HFFc6 (cell line): ENCODE data around the gene XPNPEP2. TPM values are rescaled to one million over a fixed set of nuclear protein-coding genes. Genes with fewer than 3 reads are reported as not detected.

Experiments used
- DNase-seq: peaks from one replicate; pipeline ENCODE4 v3.0.0-alpha.2; 2018
- H3K27ac Mint-ChIP-seq: 2 replicates; pipeline ENCODE4 v1.8.0; 2020; ENCODE audit warnings: mild to moderate bottlenecking, mixed read lengths
- H3K27me3 Mint-ChIP-seq: 2 replicates; pipeline ENCODE4 v1.8.0; 2021; ENCODE audit warnings: mild to moderate bottlenecking, moderate library complexity, mixed read lengths; ENCODE audit not compliant: insufficient read depth
- H3K36me3 Mint-ChIP-seq: 2 replicates; pipeline ENCODE4 v1.8.0; 2021; ENCODE audit warnings: low read depth, mixed read lengths
- H3K4me1 Mint-ChIP-seq: 2 replicates; pipeline ENCODE4 v1.8.0; 2020; ENCODE audit warnings: low read depth, mixed read lengths
- H3K4me3 Mint-ChIP-seq: 2 replicates; pipeline ENCODE4 v1.8.0; 2020; ENCODE audit warnings: mild to moderate bottlenecking, moderate library complexity, mixed read lengths
- H3K9me3 Mint-ChIP-seq: 2 replicates; pipeline ENCODE4 v1.8.0; 2020; ENCODE audit warnings: mild to moderate bottlenecking, mixed read lengths
- total RNA-seq, 6 experiments: library from RNA; stranded (reverse); fragmentation: NEBNext Ultra II Directional; extraction: Animal tissue kit (Norgen Biotek cat#: 25700); gene quantifications; 2 replicates in 1 of 6; 3 replicates in 5 of 6; pipeline ENCODE4 v1.2.3, GENCODE V29; 2021
- TF ChIP-seq, protein P1 (sequence below): fragments of 200-600 bp; sonication (generic); IDR thresholded peaks from 2 replicates; pipeline ENCODE4 v1.5.0; 2021; ENCODE audit warnings: antibody characterized with exemption, mild to moderate bottlenecking

XPNPEP2 gene
- total RNA-seq, 6 experiments from 2014 or later = not detected

DNA sequence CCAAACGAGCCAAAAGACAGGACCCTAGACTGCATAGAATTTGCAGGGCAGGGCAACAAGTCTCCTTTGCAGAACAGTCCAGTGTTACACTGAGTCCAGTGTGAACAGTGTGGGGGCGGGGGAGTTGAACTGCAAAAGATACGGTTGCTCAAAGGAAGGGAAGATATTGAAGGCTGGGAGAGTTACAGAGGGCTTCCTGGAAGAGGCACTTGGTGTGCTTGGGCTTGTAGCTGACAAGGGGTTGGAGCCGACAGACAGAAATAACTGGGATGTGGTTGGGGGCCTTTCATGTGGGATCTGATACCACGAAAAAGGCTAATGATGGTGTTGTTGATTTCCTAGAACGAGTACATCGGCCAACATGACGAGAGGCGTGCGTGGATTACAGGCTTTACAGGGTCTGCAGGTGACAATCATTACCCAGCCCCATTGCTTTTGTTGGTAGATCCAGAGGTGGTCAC is 6.1 kb downstream of the XPNPEP2 start:
- H3K36me3 Mint-ChIP-seq = no peaks in the 10 kb centered on the region
- TF ChIP-seq, protein P1, sequence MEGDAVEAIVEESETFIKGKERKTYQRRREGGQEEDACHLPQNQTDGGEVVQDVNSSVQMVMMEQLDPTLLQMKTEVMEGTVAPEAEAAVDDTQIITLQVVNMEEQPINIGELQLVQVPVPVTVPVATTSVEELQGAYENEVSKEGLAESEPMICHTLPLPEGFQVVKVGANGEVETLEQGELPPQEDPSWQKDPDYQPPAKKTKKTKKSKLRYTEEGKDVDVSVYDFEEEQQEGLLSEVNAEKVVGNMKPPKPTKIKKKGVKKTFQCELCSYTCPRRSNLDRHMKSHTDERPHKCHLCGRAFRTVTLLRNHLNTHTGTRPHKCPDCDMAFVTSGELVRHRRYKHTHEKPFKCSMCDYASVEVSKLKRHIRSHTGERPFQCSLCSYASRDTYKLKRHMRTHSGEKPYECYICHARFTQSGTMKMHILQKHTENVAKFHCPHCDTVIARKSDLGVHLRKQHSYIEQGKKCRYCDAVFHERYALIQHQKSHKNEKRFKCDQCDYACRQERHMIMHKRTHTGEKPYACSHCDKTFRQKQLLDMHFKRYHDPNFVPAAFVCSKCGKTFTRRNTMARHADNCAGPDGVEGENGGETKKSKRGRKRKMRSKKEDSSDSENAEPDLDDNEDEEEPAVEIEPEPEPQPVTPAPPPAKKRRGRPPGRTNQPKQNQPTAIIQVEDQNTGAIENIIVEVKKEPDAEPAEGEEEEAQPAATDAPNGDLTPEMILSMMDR = no peak
- H3K27ac Mint-ChIP-seq = no peak overlapping the region
- no peak for DNase-seq
- peaks cover 3% of the 10 kb centered on the region for H3K27me3 Mint-ChIP-seq
- peaks cover 11% of the 10 kb centered on the region for H3K4me1 Mint-ChIP-seq
- no peak overlapping the region for H3K4me3 Mint-ChIP-seq
- no peaks in the 10 kb centered on the region for H3K9me3 Mint-ChIP-seq

GRCh38 chrX:129746557-129747470 is 8.0 kb downstream of the XPNPEP2 start:
- H3K27ac Mint-ChIP-seq = no peak overlapping the region
- no peak for DNase-seq
- no peak overlapping the region for H3K4me3 Mint-ChIP-seq
- TF ChIP-seq, protein P1 = no peak
- H3K4me1 Mint-ChIP-seq = peaks cover 11% of the 10 kb centered on the region
- H3K9me3 Mint-ChIP-seq = no peaks in the 10 kb centered on the region
- no peaks in the 10 kb centered on the region for H3K36me3 Mint-ChIP-seq
- H3K27me3 Mint-ChIP-seq = peaks cover 3% of the 10 kb centered on the region

DNA sequence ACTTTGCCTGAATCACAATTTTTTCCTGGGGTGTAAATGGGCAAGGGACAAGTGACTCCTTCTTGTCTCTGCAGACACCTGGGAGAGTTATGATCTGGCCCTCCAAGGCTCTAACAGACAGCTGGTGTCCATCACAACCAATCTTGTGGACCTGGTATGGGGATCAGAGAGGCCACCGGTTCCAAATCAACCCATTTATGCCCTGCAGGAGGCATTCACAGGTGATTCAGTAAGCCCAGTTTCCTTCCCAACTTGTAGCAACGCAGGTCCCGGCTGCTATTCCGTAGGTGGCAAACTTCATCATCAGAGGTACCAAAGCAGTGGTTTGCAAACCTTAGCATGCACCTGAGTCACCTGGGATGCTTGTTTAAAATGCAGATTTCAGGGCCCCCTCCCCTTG is 8.8 kb downstream of the XPNPEP2 start:
- Mint-ChIP-seq H3K27me3 (peaks cover 2% of the 10 kb centered on the region; the same call in 1 of the 2 replicates), H3K36me3 (no peaks in the 10 kb centered on the region), H3K9me3 (no peaks in the 10 kb centered on the region), H3K4me3 (no peak overlapping the region), H3K27ac (no peak overlapping the region), H3K4me1 (peaks cover 11% of the 10 kb centered on the region)
- TF ChIP-seq, protein P1 = no peak
- no peak for DNase-seq

GRCh38 chrX:129748305-129748704 is 9.5 kb downstream of the XPNPEP2 start:
- TF ChIP-seq, protein P1 = no peak
- no peaks in the 10 kb centered on the region; the same call in 1 of the 2 replicates for H3K27me3 Mint-ChIP-seq
- H3K9me3 Mint-ChIP-seq = no peaks in the 10 kb centered on the region

GRCh38 chrX:129749069-129749468 is 10.3 kb downstream of the XPNPEP2 start:
- H3K27ac Mint-ChIP-seq = no peak overlapping the region
- H3K27me3 Mint-ChIP-seq = no peaks in the 10 kb centered on the region; the same call in 1 of the 2 replicates
- no peak for DNase-seq
- H3K4me1 Mint-ChIP-seq = peaks cover 11% of the 10 kb centered on the region
- no peaks in the 10 kb centered on the region for H3K36me3 Mint-ChIP-seq
- no peak overlapping the region for H3K4me3 Mint-ChIP-seq
- TF ChIP-seq, protein P1 = no peak
- H3K9me3 Mint-ChIP-seq = no peaks in the 10 kb centered on the region

More at GRCh38 chrX:129748305-129748704, 9.5 kb downstream of the XPNPEP2 start:
- Mint-ChIP-seq H3K36me3 (no peaks in the 10 kb centered on the region), H3K4me1 (peaks cover 11% of the 10 kb centered on the region), H3K27ac (no peak overlapping the region), H3K4me3 (no peak overlapping the region)
- DNase-seq = peak; percentile 36
